ENCODE measurements around the gene PYM1.
A peak's percentile ranks its signal among the peaks of the same experiment; 100 is the strongest.

Gene PYM1

DNA sequence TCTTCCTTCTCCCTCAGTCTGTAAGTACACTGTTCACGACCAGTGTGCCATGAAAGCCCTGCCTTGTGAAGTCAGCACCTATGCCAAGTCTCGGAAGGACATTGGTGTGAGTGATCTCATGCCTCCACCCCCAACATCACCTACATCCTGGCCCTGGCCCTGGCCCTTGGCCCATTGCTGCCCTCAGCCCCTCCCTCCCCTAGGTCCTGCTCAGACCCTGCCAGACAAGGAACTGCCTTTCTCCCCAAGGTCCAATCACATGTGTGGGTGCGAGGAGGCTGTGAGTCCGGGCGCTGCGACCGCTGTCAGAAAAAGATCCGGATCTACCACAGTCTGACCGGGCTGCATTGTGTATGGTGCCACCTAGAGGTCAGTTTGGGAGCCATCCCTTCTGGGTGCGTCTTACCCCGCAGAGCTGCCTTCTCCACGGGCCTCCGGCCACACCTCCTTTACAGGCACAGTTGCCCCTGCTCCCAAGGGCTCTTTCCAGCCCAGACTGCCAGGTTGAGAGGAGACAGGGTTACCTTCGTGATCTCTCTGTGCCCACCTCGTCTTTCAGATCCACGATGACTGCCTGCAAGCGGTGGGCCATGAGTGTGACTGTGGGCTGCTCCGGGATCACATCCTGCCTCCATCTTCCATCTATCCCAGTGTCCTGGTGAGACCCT, 12.5 kb upstream of the PYM1 start:
- POLR2A ChIA-PET, result interaction anchor here (0.8 to 1.9 kb wide), 5 partner anchors 12 to 122 kb away, joined by 3 to 8 read pairs (median 4); partner anchors contain the start of genes DNAJC14, ORMDL2, PYM1 and RAB5B
- peak; percentile 90 for TF ChIP-seq ZNF600 (tag by site-specific recombination; IDR thresholded peaks at IDR 0.05)
- TF ChIP-seq, protein P1, sequence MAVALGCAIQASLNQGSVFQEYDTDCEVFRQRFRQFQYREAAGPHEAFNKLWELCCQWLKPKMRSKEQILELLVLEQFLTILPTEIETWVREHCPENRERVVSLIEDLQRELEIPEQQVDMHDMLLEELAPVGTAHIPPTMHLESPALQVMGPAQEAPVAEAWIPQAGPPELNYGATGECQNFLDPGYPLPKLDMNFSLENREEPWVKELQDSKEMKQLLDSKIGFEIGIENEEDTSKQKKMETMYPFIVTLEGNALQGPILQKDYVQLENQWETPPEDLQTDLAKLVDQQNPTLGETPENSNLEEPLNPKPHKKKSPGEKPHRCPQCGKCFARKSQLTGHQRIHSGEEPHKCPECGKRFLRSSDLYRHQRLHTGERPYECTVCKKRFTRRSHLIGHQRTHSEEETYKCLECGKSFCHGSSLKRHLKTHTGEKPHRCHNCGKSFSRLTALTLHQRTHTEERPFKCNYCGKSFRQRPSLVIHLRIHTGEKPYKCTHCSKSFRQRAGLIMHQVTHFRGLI (tag by site-specific recombination; IDR thresholded peaks at IDR 0.05), result no peak
- 0 out of 2 replicates have a peak, but pooled peaks have one; percentile 17 for TF ChIP-seq GLIS2 (tag by site-specific recombination; IDR thresholded peaks at IDR 0.05)
- peak; percentile 43; the same call in 1 of the 2 replicates for TF ChIP-seq KLF8 (tag by site-specific recombination; IDR thresholded peaks at IDR 0.05)
- peak; percentile 77 for TF ChIP-seq ZNF660 (tag by site-specific recombination; IDR thresholded peaks at IDR 0.05)
- TF ChIP-seq CTCF (tag by site-specific recombination; IDR thresholded peaks at IDR 0.05), result peak; percentile 91
- TF ChIP-seq, protein P2, sequence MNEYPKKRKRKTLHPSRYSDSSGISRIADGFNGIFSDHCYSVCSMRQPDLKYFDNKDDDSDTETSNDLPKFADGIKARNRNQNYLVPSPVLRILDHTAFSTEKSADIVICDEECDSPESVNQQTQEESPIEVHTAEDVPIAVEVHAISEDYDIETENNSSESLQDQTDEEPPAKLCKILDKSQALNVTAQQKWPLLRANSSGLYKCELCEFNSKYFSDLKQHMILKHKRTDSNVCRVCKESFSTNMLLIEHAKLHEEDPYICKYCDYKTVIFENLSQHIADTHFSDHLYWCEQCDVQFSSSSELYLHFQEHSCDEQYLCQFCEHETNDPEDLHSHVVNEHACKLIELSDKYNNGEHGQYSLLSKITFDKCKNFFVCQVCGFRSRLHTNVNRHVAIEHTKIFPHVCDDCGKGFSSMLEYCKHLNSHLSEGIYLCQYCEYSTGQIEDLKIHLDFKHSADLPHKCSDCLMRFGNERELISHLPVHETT (tag by site-specific recombination; IDR thresholded peaks at IDR 0.05), result 0 out of 2 replicates have a peak, but pooled peaks have one; percentile 48
- no peak for TF ChIP-seq HOXC10 (CRISPR knock-in tag; IDR thresholded peaks at IDR 0.05)
- no peak for TF ChIP-seq PBX3 (CRISPR knock-in tag; IDR thresholded peaks at IDR 0.05)
- TF ChIP-seq ZNF501 (tag by site-specific recombination; IDR thresholded peaks at IDR 0.05), result peak; percentile 67
- peak; percentile 48; the same call in 1 of the 2 replicates for TF ChIP-seq ZNF24 (tag by site-specific recombination; IDR thresholded peaks at IDR 0.05)
- TF ChIP-seq ZNF654 (tag by site-specific recombination; IDR thresholded peaks at IDR 0.05; ENCODE audit: low read depth), result peak; percentile 80
- TF ChIP-seq ZXDB (tag by site-specific recombination; IDR thresholded peaks at IDR 0.05), result peak; percentile 85
- peak; percentile 38; the same call in 1 of the 2 replicates for TF ChIP-seq ZNF391 (tag by site-specific recombination; IDR thresholded peaks at IDR 0.05; ENCODE audit: borderline replicate concordance, low read depth)
- peak; percentile 39; the same call in 1 of the 2 replicates for TF ChIP-seq ZBTB8A (tag by site-specific recombination; IDR thresholded peaks at IDR 0.05)
- TF ChIP-seq ZBTB21 (tag by site-specific recombination; IDR thresholded peaks at IDR 0.05), result no peak
- peak; percentile 23; the same call in 1 of the 2 replicates for TF ChIP-seq ZBTB48 (tag by site-specific recombination; IDR thresholded peaks at IDR 0.05)
- TF ChIP-seq ZNF2 (tag by site-specific recombination; IDR thresholded peaks at IDR 0.05), result peak; percentile 85; the same call in 1 of the 2 replicates
- TF ChIP-seq, protein P3, sequence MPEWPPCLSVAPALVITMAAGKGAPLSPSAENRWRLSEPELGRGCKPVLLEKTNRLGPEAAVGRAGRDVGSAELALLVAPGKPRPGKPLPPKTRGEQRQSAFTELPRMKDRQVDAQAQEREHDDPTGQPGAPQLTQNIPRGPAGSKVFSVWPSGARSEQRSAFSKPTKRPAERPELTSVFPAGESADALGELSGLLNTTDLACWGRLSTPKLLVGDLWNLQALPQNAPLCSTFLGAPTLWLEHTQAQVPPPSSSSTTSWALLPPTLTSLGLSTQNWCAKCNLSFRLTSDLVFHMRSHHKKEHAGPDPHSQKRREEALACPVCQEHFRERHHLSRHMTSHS (tag by site-specific recombination; IDR thresholded peaks at IDR 0.05), result no peak
- peak; percentile 91 for TF ChIP-seq ZFP37 (tag by site-specific recombination; IDR thresholded peaks at IDR 0.05)
- peak; percentile 80; the same call in 1 of the 2 replicates for TF ChIP-seq TRIM28 (IDR thresholded peaks at IDR 0.05; ENCODE audit: borderline replicate concordance, low read length)
- TF ChIP-seq ZNF335 (tag by site-specific recombination; conservative IDR thresholded peaks at IDR 0.05), result 0 out of 2 replicates have a peak, but pooled peaks have one; percentile 25
- TF ChIP-seq, protein P4, sequence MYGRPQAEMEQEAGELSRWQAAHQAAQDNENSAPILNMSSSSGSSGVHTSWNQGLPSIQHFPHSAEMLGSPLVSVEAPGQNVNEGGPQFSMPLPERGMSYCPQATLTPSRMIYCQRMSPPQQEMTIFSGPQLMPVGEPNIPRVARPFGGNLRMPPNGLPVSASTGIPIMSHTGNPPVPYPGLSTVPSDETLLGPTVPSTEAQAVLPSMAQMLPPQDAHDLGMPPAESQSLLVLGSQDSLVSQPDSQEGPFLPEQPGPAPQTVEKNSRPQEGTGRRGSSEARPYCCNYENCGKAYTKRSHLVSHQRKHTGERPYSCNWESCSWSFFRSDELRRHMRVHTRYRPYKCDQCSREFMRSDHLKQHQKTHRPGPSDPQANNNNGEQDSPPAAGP (tag by site-specific recombination; IDR thresholded peaks at IDR 0.05), result peak; percentile 75; the same call in 1 of the 2 replicates
- peak; percentile 87 for TF ChIP-seq KLF9 (tag by site-specific recombination; IDR thresholded peaks at IDR 0.05; ENCODE audit: low read depth)
- TF ChIP-seq, protein P5, sequence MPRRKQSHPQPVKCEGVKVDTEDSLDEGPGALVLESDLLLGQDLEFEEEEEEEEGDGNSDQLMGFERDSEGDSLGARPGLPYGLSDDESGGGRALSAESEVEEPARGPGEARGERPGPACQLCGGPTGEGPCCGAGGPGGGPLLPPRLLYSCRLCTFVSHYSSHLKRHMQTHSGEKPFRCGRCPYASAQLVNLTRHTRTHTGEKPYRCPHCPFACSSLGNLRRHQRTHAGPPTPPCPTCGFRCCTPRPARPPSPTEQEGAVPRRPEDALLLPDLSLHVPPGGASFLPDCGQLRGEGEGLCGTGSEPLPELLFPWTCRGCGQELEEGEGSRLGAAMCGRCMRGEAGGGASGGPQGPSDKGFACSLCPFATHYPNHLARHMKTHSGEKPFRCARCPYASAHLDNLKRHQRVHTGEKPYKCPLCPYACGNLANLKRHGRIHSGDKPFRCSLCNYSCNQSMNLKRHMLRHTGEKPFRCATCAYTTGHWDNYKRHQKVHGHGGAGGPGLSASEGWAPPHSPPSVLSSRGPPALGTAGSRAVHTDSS (tag by site-specific recombination; IDR thresholded peaks at IDR 0.05), result no peak
- TF ChIP-seq IKZF3 (tag by site-specific recombination; IDR thresholded peaks at IDR 0.05), result peak; percentile 18; the same call in 1 of the 2 replicates

More for the DNA sequence above, 12.5 kb upstream of the PYM1 start:
- CTCF ChIA-PET, result interaction anchor here (0.5 to 3.2 kb wide), 41 partner anchors 8 to 221 kb away, joined by 3 to 28 read pairs (median 4); partner anchors contain the start of genes IKZF4, ORMDL2, PYM1 and RAB5B
- Histone ChIP-seq H3K27ac (ENCODE audit: extremely low read depth, low read depth, low read length) (no peak overlapping the region), H3K4me3 (ENCODE audit: low read depth, low read length) (no peak overlapping the region), H3K4me1 (ENCODE audit: control insufficient read depth, insufficient read depth, low read length) (no peaks in the 10 kb centered on the region), H3K9me3 (ENCODE audit: control insufficient read depth, insufficient read depth, low read depth, low read length) (no peaks in the 10 kb centered on the region), H3K36me3 (ENCODE audit: control insufficient read depth in 2 of 2, insufficient read depth in 1 of 2, low read length in 2 of 2) (no peaks in the 10 kb centered on the region)
